ENCODE measurements around the gene TAAR1.

- TF ChIP-seq TAF1 (IDR thresholded peaks at IDR 0.05; ENCODE audit: borderline replicate concordance, low read depth, low read length) (no peak), POLR2AphosphoS5 (IDR thresholded peaks at IDR 0.05; ENCODE audit: low read depth, low read length) (no peak)
These were observed 14.6 kb upstream of the TAAR1 start for GRCh38 chr6:132673376-132674094.

Data from GM12892 (cell line).